ENCODE results near the gene AQP11. TPM values are rescaled to one million over a fixed set of nuclear protein-coding genes. Genes with fewer than 3 reads are reported as not detected.

Gene AQP11
- total RNA-seq, 1 experiment from 2014 or later: 12.7 TPM

GRCh38 chr11:77593883-77594282 lies 4.1 kb downstream of the AQP11 start:
- H3K4me1 Mint-ChIP-seq (ENCODE audit: low read depth, unreplicated experiment): peaks cover 35% of the 10 kb centered on the region
- intact Hi-C loops (cut with micrococcal nuclease; ENCODE audit: unreplicated experiment): no loop called here
- H3K27ac Mint-ChIP-seq (ENCODE audit: unreplicated experiment): no peak overlapping the region
- no peak for DNase-seq
- no peaks in the 10 kb centered on the region for H3K9me3 Mint-ChIP-seq (ENCODE audit: unreplicated experiment)
- CTCF ChIA-PET: no interaction called here
- Histone ChIP-seq H3K36me3 (ENCODE audit: control insufficient read depth, insufficient read depth, low read length) (no peaks in the 10 kb centered on the region), H3K4me1 (peaks cover 9% of the 10 kb centered on the region), H3K27me3 (replicated peaks; ENCODE audit: control insufficient read depth, insufficient read depth, low read length) (no peaks in the 10 kb centered on the region), H3K4me3 (ENCODE audit: low read depth, low read length) (no peak overlapping the region), H3K9me3 (no peaks in the 10 kb centered on the region)
- no TSS peak for BruUV-seq (replicated peaks)
- H3K4me3 Mint-ChIP-seq (ENCODE audit: unreplicated experiment): no peak overlapping the region
- POLR2A ChIA-PET: interaction anchor here (0.5 kb wide), 1 partner anchor 148 kb away, joined by 3 read pairs; no protein-coding TSS in a partner anchor
- no peak for TF ChIP-seq CTCF (IDR thresholded peaks at IDR 0.05; ENCODE audit: insufficient read depth in 1 of 2, low read depth in 1 of 2, low read length in 1 of 2, severe bottlenecking in 1 of 2, unreplicated experiment in 1 of 2)
- H3K36me3 Mint-ChIP-seq (ENCODE audit: insufficient read depth, unreplicated experiment): peaks cover 15% of the 10 kb centered on the region
- H3K27me3 Mint-ChIP-seq (ENCODE audit: insufficient read depth, unreplicated experiment): no peaks in the 10 kb centered on the region

- Mint-ChIP-seq H3K4me1 (ENCODE audit: low read depth, unreplicated experiment) (peaks cover 33% of the 10 kb centered on the region), H3K9me3 (ENCODE audit: unreplicated experiment) (no peaks in the 10 kb centered on the region), H3K36me3 (ENCODE audit: insufficient read depth, unreplicated experiment) (no peaks in the 10 kb centered on the region), H3K4me3 (ENCODE audit: unreplicated experiment) (no peak overlapping the region), H3K27ac (ENCODE audit: unreplicated experiment) (no peak overlapping the region), H3K27me3 (ENCODE audit: insufficient read depth, unreplicated experiment) (no peaks in the 10 kb centered on the region)
- POLR2A ChIA-PET: no interaction called here
- intact Hi-C loops (cut with micrococcal nuclease; ENCODE audit: unreplicated experiment): no loop called here
- DNase-seq: no peak
- BruUV-seq (replicated peaks): no TSS peak
- H3K27me3 ChIP-seq (replicated peaks; ENCODE audit: control insufficient read depth, insufficient read depth, low read length): no peaks in the 10 kb centered on the region
- CTCF ChIA-PET: no interaction called here
- H3K36me3 ChIP-seq (ENCODE audit: control insufficient read depth, insufficient read depth, low read length): no peaks in the 10 kb centered on the region; the same call in 1 of the 2 replicates
- peaks cover 16% of the 10 kb centered on the region for H3K4me1 ChIP-seq
- H3K9me3 ChIP-seq: 0 out of 2 replicates have a peak, but pooled peaks cover 2% of the 10 kb centered on the region
- no peak for TF ChIP-seq CTCF (IDR thresholded peaks at IDR 0.05; ENCODE audit: insufficient read depth in 1 of 2, low read depth in 1 of 2, low read length in 1 of 2, severe bottlenecking in 1 of 2, unreplicated experiment in 1 of 2)
- no peak overlapping the region for H3K4me3 ChIP-seq (ENCODE audit: low read depth, low read length)
Measured at GRCh38 chr11:77596626-77597025, 6.9 kb downstream of the AQP11 start.

GRCh38 chr11:77598195-77598594 lies 8.4 kb downstream of the AQP11 start:
- H3K36me3 Mint-ChIP-seq (ENCODE audit: insufficient read depth, unreplicated experiment): no peaks in the 10 kb centered on the region
- Histone ChIP-seq H3K27me3 (replicated peaks; ENCODE audit: control insufficient read depth, insufficient read depth, low read length) (no peaks in the 10 kb centered on the region), H3K36me3 (ENCODE audit: control insufficient read depth, insufficient read depth, low read length) (no peaks in the 10 kb centered on the region; the same call in 1 of the 2 replicates), H3K9me3 (0 out of 2 replicates have a peak, but pooled peaks cover 2% of the 10 kb centered on the region), H3K4me1 (peaks cover 29% of the 10 kb centered on the region), H3K4me3 (ENCODE audit: low read depth, low read length) (no peak overlapping the region)
- ChIA-PET CTCF (no interaction called here), POLR2A (no interaction called here)
- H3K27ac Mint-ChIP-seq (ENCODE audit: unreplicated experiment): no peak overlapping the region
- peaks cover 26% of the 10 kb centered on the region for H3K4me1 Mint-ChIP-seq (ENCODE audit: low read depth, unreplicated experiment)
- no peak overlapping the region for H3K4me3 Mint-ChIP-seq (ENCODE audit: unreplicated experiment)
- BruUV-seq (replicated peaks): no TSS peak
- no peak for DNase-seq
- no peaks in the 10 kb centered on the region for H3K27me3 Mint-ChIP-seq (ENCODE audit: insufficient read depth, unreplicated experiment)
- no peak for TF ChIP-seq CTCF (IDR thresholded peaks at IDR 0.05; ENCODE audit: insufficient read depth in 1 of 2, low read depth in 1 of 2, low read length in 1 of 2, severe bottlenecking in 1 of 2, unreplicated experiment in 1 of 2)
- intact Hi-C loops (cut with micrococcal nuclease; ENCODE audit: unreplicated experiment): no loop called here
- H3K9me3 Mint-ChIP-seq (ENCODE audit: unreplicated experiment): no peaks in the 10 kb centered on the region

All from Caco-2 (cell line).